Hematopoietic multipotent progenitor cell treated with erythropoietin and hydrocortisone succinate and interleukin-3 and kit ligand, for 17 days (in vitro differentiated cells): Measurements from ENCODE around the gene SLC41A3.
"Not testable (repeated sequence)": the region's sequence is repeated elsewhere in the genome, so short reads cannot be mapped to it uniquely, and the experiment has no call there.

Experiments
- DNase-seq: peaks from one replicate; pipeline ENCODE4 v3.0.0-alpha.2; 2015; ENCODE audit warnings: low spot score

SLC41A3 gene

GRCh38 chr3:126106336-126107202 lies 22.6 kb upstream of the SLC41A3 start:
- DNase-seq: no peak

- no peak for DNase-seq
Measured at GRCh38 chr3:126105691-126106187, 21.8 kb upstream of the SLC41A3 start.

- DNase-seq: no peak
Measured at GRCh38 chr3:126104742-126105605, 21.1 kb upstream of the SLC41A3 start.

DNA sequence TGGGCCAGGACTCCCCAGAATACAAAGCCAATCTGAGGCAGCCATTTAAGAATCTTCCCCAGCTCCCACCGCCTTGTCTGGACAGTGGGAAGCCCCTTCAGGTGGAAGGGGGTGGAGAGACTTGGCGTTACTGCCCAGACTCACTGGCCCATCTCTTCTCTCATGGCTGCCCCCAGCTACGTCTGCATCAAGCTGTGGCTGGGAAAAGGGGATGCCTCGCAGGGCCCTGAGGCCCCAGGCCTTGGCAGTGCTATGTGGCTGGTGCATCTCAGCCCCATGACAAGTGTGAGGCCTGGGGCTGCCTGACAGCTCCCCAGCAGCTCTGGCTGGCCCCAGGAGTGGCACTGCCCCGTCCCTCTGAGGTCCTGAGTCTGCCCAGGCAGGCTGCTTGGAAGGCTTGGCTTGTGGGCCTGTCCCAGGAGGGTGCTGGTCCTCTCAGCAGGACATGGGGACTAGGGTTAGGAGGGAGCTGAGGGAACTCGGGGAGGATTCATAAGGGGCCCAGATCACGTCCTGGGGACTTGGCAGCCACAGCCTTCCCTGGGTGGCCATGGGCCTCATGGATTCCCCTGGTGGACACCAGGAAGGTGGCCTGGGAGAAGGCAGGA lies 20.2 kb upstream of the SLC41A3 start:
- DNase-seq: no peak

DNA sequence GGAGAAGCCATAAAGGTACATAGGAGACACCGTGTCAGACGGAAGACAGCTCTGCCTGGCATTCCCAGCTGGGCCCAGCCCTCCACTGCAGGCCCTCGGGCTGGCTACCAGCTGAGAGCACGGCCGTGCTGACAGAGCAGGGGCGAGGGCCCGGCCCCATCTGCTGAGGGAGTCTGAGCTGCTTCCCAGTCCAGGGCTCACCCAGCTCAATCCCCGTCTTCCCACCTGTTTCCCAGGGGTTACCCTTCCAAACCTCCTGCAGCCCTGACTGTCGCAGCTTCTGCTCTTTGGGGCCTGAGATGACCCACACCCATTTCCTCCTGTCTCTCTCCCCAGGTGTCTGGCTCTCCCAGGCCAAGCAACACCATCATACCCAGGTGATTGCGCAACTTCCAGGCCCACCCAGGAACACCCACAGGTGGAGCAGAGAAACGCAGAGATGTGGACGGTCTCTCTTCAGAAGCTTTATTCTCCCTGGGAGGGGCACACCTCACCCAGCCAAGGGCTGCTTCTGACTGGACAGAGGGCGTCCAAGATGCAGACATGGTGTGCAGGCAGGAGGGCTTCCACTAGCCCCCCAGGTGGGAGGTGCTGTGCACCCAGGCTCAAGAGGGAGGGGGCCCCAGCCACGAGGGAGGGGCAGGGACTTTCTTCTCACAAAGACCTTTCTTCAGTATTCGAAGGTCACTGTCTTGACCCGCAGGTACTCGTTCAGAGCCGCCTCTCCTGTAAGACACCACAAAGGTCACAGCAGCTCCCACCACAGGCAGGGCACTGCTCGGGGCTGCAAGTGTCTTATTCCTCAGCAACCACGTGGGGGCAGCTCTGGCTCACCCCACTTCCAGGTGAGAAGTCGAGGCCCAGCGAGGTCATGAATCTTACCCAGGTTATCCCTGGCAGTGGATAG lies 19.4 kb upstream of the SLC41A3 start:
- no peak for DNase-seq

DNA sequence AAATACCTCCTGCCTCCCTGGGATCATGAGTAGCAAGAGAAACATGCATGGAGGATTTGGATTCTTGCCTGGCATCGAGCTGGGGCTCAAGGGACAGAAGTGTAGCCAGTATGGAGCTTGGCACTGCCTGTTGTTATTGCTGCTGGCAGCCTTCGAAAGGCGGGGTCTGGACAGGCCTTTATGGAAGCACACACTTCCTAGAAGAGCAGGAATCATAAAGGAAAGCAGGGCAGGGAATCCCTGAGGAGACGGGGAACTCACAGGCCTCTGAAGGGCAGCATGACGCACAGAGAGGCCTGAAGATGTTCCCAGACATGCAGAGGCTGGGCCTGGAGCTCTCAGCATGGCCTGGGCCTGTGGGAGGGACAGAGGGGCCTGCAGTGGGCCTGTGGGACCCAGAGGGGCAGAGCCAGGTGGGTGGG lies 18.6 kb upstream of the SLC41A3 start:
- DNase-seq: no peak

- no peak for DNase-seq
Measured at GRCh38 chr3:126102011-126102410, 18.1 kb upstream of the SLC41A3 start.

DNA sequence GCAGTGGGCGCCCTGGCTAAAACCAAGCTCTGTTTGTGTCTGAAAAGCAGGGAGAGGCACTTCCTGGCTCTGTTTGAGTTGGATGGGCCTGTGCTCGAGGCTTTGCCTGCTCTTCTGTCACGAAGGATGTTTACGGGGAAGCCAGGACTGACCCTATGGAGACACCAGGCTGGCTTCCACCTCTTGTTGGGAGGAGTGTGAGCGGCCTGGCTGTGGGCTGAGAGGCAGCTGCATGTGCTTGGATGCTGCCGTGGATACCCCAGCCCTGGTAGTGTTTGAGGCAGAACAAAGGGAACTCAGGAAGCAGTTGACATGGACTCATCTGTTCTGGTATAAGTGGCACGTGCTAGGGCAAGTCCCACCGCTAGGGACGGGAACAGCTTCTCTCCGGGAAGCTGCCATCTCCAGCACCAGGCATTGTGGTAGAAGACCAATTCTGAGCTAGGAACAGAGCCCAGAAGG lies 17.6 kb upstream of the SLC41A3 start:
- no peak for DNase-seq

GRCh38 chr3:126100634-126101301 lies 16.8 kb upstream of the SLC41A3 start:
- no peak for DNase-seq

DNA sequence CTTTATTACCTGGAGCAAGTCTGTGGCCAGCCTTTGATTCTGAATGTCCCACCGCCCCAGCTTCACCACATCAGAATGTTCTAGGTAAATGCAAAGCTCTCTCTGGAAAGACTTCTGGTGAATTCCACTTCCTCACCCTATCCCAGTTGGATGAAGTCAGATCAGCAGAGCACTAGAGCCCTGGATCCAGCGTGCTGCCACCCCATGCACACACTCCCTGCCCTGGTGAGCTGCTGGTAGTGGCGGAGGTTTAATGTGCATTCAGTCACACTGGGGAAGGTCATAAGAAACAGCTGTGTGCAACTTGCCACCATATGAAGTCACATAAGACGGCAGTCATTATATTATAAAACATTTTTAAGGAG lies 16.3 kb upstream of the SLC41A3 start:
- no peak for DNase-seq

DNA sequence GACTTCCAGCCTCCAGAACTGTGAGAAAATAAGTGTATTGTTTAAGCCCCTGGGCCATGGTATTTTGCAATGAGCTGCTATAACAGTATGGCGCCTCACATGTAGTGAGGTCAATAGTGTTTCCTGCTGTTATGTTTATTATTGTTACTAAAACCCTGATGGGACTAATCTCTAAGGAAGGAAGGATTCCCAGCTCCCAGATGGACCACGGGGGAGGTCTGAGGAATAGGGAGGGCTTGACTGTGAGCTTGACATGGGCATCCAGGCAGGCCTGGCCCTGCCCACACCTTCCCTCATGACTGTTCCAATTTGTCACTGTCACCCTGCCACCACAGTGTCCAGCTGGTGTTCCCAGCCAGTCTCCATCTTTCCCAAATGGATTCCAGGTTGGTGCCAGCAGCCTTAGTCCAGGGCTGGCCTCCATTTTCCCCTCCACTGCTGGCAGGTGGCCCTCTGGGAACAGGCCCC lies 14.5 kb upstream of the SLC41A3 start:
- no peak for DNase-seq

- no peak for DNase-seq
Measured at GRCh38 chr3:126097801-126098200, 13.9 kb upstream of the SLC41A3 start.

DNA sequence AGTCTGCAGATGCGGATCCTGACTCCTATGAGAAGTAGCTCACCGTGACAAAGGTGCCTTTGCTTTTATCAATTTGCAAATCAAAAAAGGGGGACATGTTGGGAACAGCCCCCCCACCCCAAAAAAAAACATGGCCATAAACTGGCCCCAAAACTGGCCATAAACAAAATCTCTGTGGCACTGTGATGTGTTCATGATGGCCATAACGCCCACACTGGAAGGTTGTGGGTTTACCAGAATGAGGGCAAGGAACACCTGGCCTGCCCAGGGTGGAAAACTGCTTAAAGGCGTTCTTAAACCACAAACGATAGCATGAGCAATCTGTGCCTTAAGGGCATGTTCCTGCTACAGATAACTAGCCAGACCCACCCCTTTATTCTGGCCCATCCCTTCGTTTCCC lies 12.3 kb upstream of the SLC41A3 start:
- not testable (repeated sequence) for DNase-seq

DNA sequence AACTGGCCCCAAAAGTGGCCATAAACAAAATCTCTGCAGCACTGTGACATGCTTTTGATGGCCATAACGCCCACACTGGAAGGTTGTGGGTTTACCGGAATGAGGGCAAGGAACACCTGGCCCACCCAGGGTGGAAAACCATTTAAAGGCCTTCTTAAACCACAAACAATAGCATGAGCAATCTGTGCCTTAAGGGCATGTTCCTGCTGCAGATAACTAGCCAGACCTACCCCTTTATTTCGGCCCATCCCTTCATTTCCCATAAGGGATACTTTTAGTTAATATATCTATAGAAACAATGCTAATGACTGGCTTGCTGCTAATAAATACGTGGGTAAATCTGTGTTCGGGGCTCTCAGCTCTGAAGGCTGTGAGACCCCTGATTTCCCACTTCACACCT lies 8.2 kb upstream of the SLC41A3 start:
- not testable (repeated sequence) for DNase-seq

DNA sequence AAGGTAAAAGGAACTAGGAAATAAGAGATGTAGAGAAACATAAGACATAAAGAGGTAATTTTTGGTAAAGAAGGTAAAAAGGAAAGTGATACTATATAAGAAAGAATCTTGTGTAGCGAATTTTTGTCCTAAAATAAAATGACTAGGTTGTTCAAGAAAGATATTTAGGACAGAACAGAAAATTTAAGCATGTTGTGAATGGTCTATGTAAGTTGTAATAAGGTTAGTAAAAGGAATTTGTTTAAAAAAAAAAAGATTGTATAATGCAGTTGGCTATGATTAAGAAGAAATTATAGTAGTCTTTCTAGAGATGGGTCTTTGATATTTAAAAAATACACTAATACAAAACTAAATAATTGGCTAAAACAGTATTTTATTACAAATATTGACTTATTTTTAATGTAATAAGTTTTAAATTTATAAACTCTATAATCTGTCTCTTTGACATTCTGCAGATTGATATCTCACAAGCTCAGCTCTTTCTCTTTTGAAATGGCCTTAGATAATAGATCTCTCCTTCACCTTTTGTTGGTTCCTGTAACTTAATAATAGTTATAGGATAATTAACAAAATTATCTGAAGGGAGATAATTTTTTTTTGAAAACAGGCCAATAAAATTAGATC lies 3.7 kb upstream of the SLC41A3 start:
- no peak for DNase-seq

- no peak for DNase-seq
Measured at GRCh38 chr3:126085841-126086240, 1.9 kb upstream of the SLC41A3 start.

- no peak for DNase-seq
Measured at GRCh38 chr3:126085276-126085675, 1.4 kb upstream of the SLC41A3 start.

DNA sequence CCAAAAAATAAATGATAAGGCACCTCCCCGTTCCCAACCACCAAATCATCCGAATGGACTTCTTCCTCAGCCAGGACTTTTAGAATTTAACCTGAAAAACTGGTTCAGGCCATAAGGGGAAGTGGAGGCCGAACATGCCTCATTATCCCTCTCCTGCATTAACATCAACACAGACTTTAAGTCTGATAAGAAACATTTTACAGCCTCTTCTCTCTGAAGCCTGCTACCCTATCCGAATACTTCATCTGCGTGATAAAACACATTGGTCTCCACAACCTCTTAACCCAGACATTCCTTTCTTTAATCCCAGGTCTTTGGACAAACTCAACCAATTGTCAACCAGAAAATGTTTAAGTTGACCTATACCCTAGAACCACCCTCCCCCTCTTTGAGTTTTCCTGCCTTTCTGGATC lies 850 bp upstream of the SLC41A3 start:
- DNase-seq: no peak

GRCh38 chr3:126083511-126083912 lies 412 bp downstream of the SLC41A3 start:
- DNase-seq: no peak

DNA sequence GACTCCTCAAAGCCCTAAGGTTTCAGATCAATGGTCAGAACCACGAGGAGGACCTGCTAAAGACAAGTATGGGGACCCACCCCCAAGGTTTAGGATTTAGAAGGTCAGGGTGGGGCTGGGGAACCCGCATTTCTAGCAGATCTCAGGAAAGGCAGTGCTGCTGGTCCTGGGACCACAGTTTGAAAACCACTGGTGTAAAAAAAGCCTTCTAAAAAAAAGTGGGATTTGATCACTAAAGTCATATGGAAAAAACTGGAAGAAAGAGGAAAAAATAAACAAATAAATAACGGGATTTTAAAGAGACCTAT lies 832 bp downstream of the SLC41A3 start:
- no peak for DNase-seq
